Thoracic aorta (tissue), 2 donors: Measurements from ENCODE around the gene B3GALT6. TPM values are rescaled to one million over a fixed set of nuclear protein-coding genes. Genes with fewer than 3 reads are reported as not detected.

Experiments used
- ATAC-seq: fragments of 150-250 bp; one replicate; pipeline ENCODE4 v1.8.0; 2017; ENCODE audit warnings: low read depth; ENCODE audit not compliant: insufficient number of reproducible peaks, low FRiP score
- DNase-seq: peaks from one replicate; pipeline ENCODE4 v3.0.0-alpha.2; 2020; ENCODE audit warnings: low spot score
- H3K27ac ChIP-seq, 2 donors: fragments of 200-600 bp; sonication (generic); 1 replicate in 1 of 2; 2 replicates in 1 of 2; pipeline ENCODE4 v1.5.1; 2016; ENCODE audit warnings: mild to moderate bottlenecking in 2 of 2, moderate library complexity in 2 of 2
- H3K27me3 ChIP-seq: fragments of 200-600 bp; sonication (generic); replicated peaks from 2 replicates; pipeline ENCODE4 v1.6.0; 2016; ENCODE audit warnings: mild to moderate bottlenecking; ENCODE audit not compliant: insufficient read depth
- H3K36me3 ChIP-seq: fragments of 200-600 bp; sonication (generic); one replicate; pipeline ENCODE4 v1.5.1; 2016
- H3K4me1 ChIP-seq, 2 donors: fragments of 200-600 bp; sonication (generic); 1 replicate in 1 of 2; 2 replicates in 1 of 2; pipeline versions ENCODE4 v1.5.1 to v1.6.0; 2016; ENCODE audit warnings: low read depth in 2 of 2, mild to moderate bottlenecking in 1 of 2; ENCODE audit not compliant: control insufficient read depth in 1 of 2
- H3K4me3 ChIP-seq: fragments of 200-600 bp; sonication (generic); 2 replicates; pipeline ENCODE4 v1.5.1; 2016; ENCODE audit warnings: mild to moderate bottlenecking
- H3K9me3 ChIP-seq: fragments of 200-600 bp; sonication (generic); 2 replicates; pipeline ENCODE4 v1.5.1; 2016
- total RNA-seq, 2 donors: library from RNA; depleted of rRNA; stranded (reverse); fragments of >200 nt; gene quantifications; one replicate each; pipeline versions ENCODE4 v1.1.0 to v1.2.3, GENCODE V29; 2016
- TF ChIP-seq, protein P1 (sequence below): fragments of 200-600 bp; sonication (generic); IDR thresholded peaks from one replicate; pipeline ENCODE4 v1.5.1; 2019; ENCODE audit warnings: antibody characterized with exemption

Gene B3GALT6
- total RNA-seq, 2 donors from 2014 or later: 15.5 to 25.3 TPM

DNA sequence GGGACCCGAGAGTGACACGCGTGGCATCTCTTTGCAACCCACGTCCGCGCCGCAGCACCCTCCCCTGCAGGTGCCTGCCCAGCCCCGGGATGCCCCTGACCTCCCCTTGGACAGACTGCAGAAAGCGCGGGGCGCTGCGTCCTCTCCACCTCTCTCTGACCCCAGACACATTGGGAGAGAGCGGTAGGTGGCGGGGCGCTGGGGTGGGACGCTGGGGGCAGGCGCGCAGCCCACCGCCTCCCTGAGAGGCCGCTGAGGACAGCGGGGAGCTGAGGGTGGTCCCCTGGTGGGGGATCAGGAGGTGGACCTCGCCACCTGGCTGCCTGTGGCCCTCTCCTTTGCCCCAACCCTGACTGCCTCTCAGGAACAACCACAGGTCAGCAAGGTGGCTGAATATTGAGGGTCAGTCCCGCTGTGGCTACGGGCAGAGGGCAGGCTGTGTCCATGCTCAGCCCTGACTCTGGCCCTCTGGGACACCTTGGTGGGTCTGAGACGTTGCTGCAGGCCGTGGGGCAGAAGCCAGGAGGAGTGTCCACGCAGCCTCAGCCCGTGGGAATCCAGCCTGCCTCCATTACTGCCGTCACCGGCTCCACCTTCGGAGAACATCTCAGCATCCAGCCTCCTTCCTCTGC is 42.4 kb downstream of the B3GALT6 start:
- TF ChIP-seq, protein P1, sequence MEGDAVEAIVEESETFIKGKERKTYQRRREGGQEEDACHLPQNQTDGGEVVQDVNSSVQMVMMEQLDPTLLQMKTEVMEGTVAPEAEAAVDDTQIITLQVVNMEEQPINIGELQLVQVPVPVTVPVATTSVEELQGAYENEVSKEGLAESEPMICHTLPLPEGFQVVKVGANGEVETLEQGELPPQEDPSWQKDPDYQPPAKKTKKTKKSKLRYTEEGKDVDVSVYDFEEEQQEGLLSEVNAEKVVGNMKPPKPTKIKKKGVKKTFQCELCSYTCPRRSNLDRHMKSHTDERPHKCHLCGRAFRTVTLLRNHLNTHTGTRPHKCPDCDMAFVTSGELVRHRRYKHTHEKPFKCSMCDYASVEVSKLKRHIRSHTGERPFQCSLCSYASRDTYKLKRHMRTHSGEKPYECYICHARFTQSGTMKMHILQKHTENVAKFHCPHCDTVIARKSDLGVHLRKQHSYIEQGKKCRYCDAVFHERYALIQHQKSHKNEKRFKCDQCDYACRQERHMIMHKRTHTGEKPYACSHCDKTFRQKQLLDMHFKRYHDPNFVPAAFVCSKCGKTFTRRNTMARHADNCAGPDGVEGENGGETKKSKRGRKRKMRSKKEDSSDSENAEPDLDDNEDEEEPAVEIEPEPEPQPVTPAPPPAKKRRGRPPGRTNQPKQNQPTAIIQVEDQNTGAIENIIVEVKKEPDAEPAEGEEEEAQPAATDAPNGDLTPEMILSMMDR: no peak
- H3K27me3 ChIP-seq: no peaks in the 10 kb centered on the region
- no peaks in the 10 kb centered on the region for H3K36me3 ChIP-seq
- H3K4me1 ChIP-seq: peaks cover 21 to 37% of the 10 kb centered on the region in 2 donors
- H3K4me3 ChIP-seq: peak overlapping the region; percentile 97
- no peak for DNase-seq
- H3K27ac ChIP-seq: peak overlapping the region in 1 of 2 donors; percentile 45
- H3K9me3 ChIP-seq: no peaks in the 10 kb centered on the region
- no peak for ATAC-seq

DNA sequence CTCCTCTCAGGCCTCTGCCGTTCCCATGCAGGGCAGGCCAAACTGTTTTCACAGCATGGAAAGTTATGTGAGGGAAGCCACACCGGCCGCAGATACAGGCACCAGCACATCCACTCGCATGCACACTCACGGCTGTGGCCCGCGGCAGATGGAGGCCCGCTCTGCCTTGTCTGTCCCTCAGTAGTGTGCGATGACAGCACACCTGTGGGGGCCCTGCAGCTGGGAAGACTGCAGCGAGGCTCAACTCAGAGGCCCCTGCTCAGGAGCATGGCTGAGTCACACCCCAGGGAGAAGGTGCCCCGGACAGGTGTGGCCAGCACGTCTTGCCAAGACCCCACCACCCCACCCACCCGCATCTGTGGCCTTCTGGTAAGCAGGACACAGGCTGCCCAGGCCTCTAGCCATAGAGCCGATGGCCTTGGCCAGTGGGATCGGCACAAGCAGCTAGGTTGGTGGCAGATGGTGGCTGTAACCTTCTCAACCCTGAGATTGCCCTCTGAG is 42.9 kb downstream of the B3GALT6 start:
- TF ChIP-seq, protein P1: no peak
- Histone ChIP-seq H3K27me3 (no peaks in the 10 kb centered on the region), H3K36me3 (no peaks in the 10 kb centered on the region), H3K4me3 (no peak overlapping the region), H3K27ac (no peak overlapping the region), H3K4me1 (peaks cover 21 to 37% of the 10 kb centered on the region in 2 donors), H3K9me3 (no peaks in the 10 kb centered on the region)
- no peak for DNase-seq
- no peak for ATAC-seq

DNA sequence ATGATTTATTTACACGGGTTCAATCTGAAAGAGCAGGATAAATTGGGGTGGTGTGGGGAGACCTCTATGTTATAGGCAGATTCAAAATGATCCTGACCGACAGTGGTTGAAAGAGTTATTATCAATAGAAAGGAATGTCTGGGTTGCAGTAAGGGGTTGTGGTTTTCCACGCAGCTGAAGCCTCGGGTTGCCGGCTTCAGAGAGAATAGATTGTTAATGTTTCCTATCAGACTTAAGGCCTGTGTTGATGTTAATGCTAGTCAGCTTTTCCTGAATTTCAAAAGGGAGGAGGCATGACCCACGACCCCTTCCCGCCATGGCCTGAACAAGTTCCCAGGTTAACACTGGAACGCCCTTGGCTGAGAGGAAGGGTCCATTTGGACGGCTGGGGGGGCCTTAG is 43.8 kb downstream of the B3GALT6 start:
- H3K36me3 ChIP-seq: no peaks in the 10 kb centered on the region
- TF ChIP-seq, protein P1: no peak
- ATAC-seq: no peak

DNA sequence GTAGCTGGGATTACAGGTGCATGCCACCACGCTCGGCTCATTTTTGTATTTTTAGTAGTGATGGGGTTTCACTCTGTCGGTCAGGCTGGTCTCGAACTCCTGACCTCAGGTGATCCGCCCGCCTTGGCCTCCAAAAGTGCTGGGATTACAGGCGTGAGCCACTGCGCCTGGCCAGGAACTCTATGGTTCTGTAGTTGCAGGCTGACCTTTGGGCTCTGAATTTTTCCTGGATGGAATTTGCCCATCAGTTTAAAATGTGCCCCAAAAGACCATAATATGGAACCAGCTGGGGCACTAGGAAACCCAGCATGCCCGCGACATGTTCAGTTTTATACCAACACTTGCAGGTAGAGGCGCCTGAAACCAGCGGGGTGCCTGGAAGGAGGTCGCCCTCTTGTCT is 46.6 kb downstream of the B3GALT6 start:
- DNase-seq: no peak
- TF ChIP-seq, protein P1: no peak
- H3K27ac ChIP-seq: no peak overlapping the region
- H3K36me3 ChIP-seq: no peaks in the 10 kb centered on the region
- no peak for ATAC-seq
- no peaks in the 10 kb centered on the region for H3K9me3 ChIP-seq
- no peak overlapping the region for H3K4me3 ChIP-seq
- H3K27me3 ChIP-seq: no peaks in the 10 kb centered on the region
- peaks cover 3 to 7% of the 10 kb centered on the region in 2 donors for H3K4me1 ChIP-seq

More for the DNA sequence above, 43.8 kb downstream of the B3GALT6 start:
- Histone ChIP-seq H3K27me3 (no peaks in the 10 kb centered on the region), H3K4me1 (peaks cover 19 to 28% of the 10 kb centered on the region in 2 donors), H3K9me3 (no peaks in the 10 kb centered on the region), H3K4me3 (no peak overlapping the region), H3K27ac (no peak overlapping the region)
- DNase-seq: no peak

DNA sequence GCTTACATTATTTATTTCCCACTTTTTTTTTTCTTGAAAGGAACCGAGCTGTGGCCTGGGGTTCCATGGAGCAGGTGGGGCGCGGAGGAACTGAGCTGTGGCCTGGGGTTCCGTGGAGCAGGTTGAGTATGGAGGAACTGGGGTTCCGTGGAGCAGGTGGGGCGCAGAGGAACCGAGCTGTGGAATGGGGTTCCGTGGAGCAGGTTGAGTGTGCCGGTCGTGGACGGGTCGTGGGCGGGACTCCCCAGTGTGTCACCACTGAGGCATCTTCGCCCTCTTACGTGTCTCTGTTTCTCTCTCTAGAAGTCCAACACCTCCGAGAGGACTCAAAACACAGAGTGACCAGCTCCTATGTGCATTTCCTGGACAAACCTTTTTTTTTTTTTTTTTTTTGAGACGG is 47.0 kb downstream of the B3GALT6 start:
- no peak for DNase-seq
- Histone ChIP-seq H3K9me3 (no peaks in the 10 kb centered on the region), H3K27ac (no peak overlapping the region), H3K27me3 (no peaks in the 10 kb centered on the region), H3K36me3 (no peaks in the 10 kb centered on the region), H3K4me1 (peaks cover 3 to 7% of the 10 kb centered on the region in 2 donors), H3K4me3 (no peak overlapping the region)
- TF ChIP-seq, protein P1: no peak
- no peak for ATAC-seq
